Testis (tissue), 2 donors: Measurements from ENCODE around the gene MYO15B.

Experiments
- POLR2A ChIP-seq: fragments of 450-650 bp; IDR thresholded peaks from one replicate; pipeline ENCODE4 v1.6.1; 2017; ENCODE audit warnings: antibody characterized with exemption, mild to moderate bottlenecking, moderate library complexity
- TF ChIP-seq, protein P1 (sequence below), 3 experiments: fragments of 450-650 bp in 2 of 3; fragments of 200-600 bp in 1 of 3; sonication (generic) in 1 of 3; IDR thresholded peaks; one replicate each; pipeline ENCODE4 v1.5.1; 2016 to 2019; ENCODE audit warnings: antibody characterized with exemption in 3 of 3, mild to moderate bottlenecking in 2 of 3, moderate library complexity in 1 of 3

DNA sequence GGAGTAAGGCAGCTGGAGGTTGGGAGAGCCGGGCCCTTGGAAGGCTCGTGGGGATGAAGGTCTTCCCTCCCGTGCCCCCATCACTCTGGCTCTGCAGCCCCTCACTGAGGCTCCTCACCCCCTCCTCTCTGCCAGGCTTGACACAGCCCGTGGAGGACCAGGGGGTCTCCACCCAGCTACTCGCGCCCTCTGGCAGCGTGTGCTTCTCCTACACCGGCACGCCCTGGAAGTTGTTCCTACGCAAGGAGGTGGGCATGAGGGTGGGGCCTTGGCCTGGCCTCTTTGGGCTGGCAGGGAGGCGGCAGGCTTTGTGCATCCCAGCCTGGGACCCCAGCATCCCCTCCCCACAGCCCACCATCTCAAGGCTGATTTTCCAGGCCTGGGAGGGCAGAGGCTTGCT, 30.1 kb downstream of the MYO15B start:
- no peak for TF ChIP-seq POLR2A
- TF ChIP-seq, protein P1, sequence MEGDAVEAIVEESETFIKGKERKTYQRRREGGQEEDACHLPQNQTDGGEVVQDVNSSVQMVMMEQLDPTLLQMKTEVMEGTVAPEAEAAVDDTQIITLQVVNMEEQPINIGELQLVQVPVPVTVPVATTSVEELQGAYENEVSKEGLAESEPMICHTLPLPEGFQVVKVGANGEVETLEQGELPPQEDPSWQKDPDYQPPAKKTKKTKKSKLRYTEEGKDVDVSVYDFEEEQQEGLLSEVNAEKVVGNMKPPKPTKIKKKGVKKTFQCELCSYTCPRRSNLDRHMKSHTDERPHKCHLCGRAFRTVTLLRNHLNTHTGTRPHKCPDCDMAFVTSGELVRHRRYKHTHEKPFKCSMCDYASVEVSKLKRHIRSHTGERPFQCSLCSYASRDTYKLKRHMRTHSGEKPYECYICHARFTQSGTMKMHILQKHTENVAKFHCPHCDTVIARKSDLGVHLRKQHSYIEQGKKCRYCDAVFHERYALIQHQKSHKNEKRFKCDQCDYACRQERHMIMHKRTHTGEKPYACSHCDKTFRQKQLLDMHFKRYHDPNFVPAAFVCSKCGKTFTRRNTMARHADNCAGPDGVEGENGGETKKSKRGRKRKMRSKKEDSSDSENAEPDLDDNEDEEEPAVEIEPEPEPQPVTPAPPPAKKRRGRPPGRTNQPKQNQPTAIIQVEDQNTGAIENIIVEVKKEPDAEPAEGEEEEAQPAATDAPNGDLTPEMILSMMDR (IDR thresholded peaks at IDR 0.05) = no peak
